ENCODE results near the gene C12orf43.

DNA sequence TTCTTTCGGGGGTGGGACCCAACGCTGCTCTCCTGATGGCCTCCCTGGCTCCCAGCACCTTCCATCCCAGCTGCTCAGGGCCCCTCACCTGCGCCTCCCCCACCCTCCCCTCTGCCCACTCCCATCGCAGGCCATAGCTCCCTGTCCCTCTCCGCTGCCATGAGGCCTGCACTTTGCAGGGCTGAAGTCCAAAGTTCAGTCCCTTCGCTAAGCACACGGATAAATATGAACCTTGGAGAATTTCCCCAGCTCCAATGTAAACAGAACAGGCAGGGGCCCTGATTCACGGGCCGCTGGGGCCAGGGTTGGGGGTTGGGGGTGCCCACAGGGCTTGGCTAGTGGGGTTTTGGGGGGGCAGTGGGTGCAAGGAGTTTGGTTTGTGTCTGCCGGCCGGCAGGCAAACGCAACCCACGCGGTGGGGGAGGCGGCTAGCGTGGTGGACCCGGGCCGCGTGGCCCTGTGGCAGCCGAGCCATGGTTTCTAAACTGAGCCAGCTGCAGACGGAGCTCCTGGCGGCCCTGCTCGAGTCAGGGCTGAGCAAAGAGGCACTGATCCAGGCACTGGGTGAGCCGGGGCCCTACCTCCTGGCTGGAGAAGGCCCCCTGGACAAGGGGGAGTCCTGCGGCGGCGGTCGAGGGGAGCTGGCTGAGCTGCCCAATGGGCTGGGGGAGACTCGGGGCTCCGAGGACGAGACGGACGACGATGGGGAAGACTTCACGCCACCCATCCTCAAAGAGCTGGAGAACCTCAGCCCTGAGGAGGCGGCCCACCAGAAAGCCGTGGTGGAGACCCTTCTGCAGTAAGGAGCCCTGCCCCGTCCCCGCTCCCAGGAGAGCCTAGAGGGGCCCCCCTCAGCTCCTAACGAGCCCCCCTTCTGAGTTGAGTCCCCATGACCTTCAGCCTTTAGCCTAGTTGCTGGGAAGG is 37.7 kb downstream of the C12orf43 start, which contains the start of gene HNF1A:
- no peak for TF ChIP-seq SUZ12 (IDR thresholded peaks at IDR 0.05; ENCODE audit: extremely low read depth, insufficient read depth, insufficient read length)
- no peak for TF ChIP-seq YY1 (IDR thresholded peaks at IDR 0.05; ENCODE audit: insufficient read depth, insufficient read length)
- TF ChIP-seq ZNF274 (IDR thresholded peaks at IDR 0.05; ENCODE audit: low read depth, low read length): no peak

All from NT2/D1 (cell line).